Fibroblast of lung (primary cell): Measurements from ENCODE around the gene PKD2L1. TPM values are rescaled to one million over a fixed set of nuclear protein-coding genes. Genes with fewer than 3 reads are reported as not detected.

Experiments
- DNase-seq, 2 donors: peaks; one replicate each; pipeline versions ENCODE4 v3.0.0 to v3.0.0-alpha.2; 2010; ENCODE audit warnings: low read depth in 2 of 2
- H2AFZ ChIP-seq: 2 replicates; pipeline ENCODE4 v1.5.1; 2012; ENCODE audit warnings: low read length, control low read depth, inconsistent platforms
- H3K27ac ChIP-seq: 2 replicates; pipeline ENCODE4 v1.5.1; 2011; ENCODE audit warnings: low read length, control low read depth; ENCODE audit not compliant: insufficient read depth
- H3K27me3 ChIP-seq: 2 replicates; pipeline ENCODE4 v1.5.1; 2011; ENCODE audit warnings: mild to moderate bottlenecking, low read length; ENCODE audit not compliant: control insufficient read depth, insufficient read depth
- H3K36me3 ChIP-seq: 2 replicates; pipeline ENCODE4 v1.5.1; 2011; ENCODE audit warnings: low read length; ENCODE audit not compliant: control insufficient read depth, insufficient read depth
- H3K4me1 ChIP-seq: 2 replicates; pipeline ENCODE4 v1.5.1; 2011; ENCODE audit warnings: low read length; ENCODE audit not compliant: control insufficient read depth, insufficient read depth; ENCODE audit errors: extremely low read depth
- H3K4me2 ChIP-seq: 2 replicates; pipeline ENCODE4 v1.5.1; 2011; ENCODE audit warnings: low read length, control low read depth; ENCODE audit not compliant: insufficient read depth; ENCODE audit errors: extremely low read depth
- H3K4me3 ChIP-seq, 4 experiments: fragments of 200-600 bp in 1 of 4; sonication (generic) in 1 of 4; replicated peaks in 1 of 4; 2 replicates each; pipeline ENCODE4 v1.5.1; 2011 to 2016; ENCODE audit warnings: low read length in 4 of 4, low read depth in 3 of 4, mild to moderate bottlenecking in 3 of 4, control low read depth in 2 of 4, inconsistent platforms in 1 of 4, mixed read lengths in 1 of 4; ENCODE audit not compliant: insufficient read depth in 1 of 4; ENCODE audit errors: control extremely low read depth in 1 of 4
- H3K79me2 ChIP-seq: 2 replicates; pipeline ENCODE4 v1.5.1; 2012; ENCODE audit warnings: mild to moderate bottlenecking, low read length, inconsistent platforms; ENCODE audit not compliant: control insufficient read depth, insufficient read depth
- H3K9ac ChIP-seq: 2 replicates; pipeline ENCODE4 v1.5.1; 2011; ENCODE audit warnings: mild to moderate bottlenecking, low read length, control low read depth; ENCODE audit not compliant: insufficient read depth
- H3K9me3 ChIP-seq: 2 replicates; pipeline ENCODE4 v1.5.1; 2012; ENCODE audit warnings: low read depth, low read length; ENCODE audit not compliant: control insufficient read depth, insufficient read depth
- H4K20me1 ChIP-seq: 2 replicates; pipeline ENCODE4 v1.5.1; 2011; ENCODE audit warnings: low read length; ENCODE audit not compliant: control insufficient read depth, insufficient read depth; ENCODE audit errors: extremely low read depth
- EZH2 ChIP-seq: IDR thresholded peaks from 2 replicates; pipeline ENCODE4 v1.5.1; 2012; ENCODE audit warnings: low read length, control low read depth, mild to moderate bottlenecking; ENCODE audit errors: missing control alignments
- polyA plus RNA-seq, 2 donors: library from polyadenylated mRNA; depleted of rRNA in 1 of 2; stranded (reverse) in 1 of 2; unstranded in 1 of 2; fragments of >200 nt; gene quantifications; 2 replicates each; pipeline ENCODE4 v1.2.1, GENCODE V29; 2011 to 2012; ENCODE audit warnings: missing spikeins in 1 of 2
- total RNA-seq: library from RNA; depleted of rRNA; stranded (reverse); fragments of >200 nt; gene quantifications from 2 replicates; pipeline ENCODE4 v1.2.1, GENCODE V29; 2014
- TF ChIP-seq, protein P1 (sequence below), 2 donors: IDR thresholded peaks in 1 of 2; conservative IDR thresholded peaks in 1 of 2; 1 replicate in 1 of 2; 2 replicates in 1 of 2; pipeline ENCODE4 v1.5.1; 2011 to 2012; ENCODE audit warnings: low read length in 2 of 2, control low read depth in 1 of 2, inconsistent platforms in 1 of 2, low read depth in 1 of 2, mild to moderate bottlenecking in 1 of 2

PKD2L1 gene
- total and polyA plus RNA-seq, 2 donors (not counting 1 experiment from before 2014, with no cell fraction given), result not detected

DNA sequence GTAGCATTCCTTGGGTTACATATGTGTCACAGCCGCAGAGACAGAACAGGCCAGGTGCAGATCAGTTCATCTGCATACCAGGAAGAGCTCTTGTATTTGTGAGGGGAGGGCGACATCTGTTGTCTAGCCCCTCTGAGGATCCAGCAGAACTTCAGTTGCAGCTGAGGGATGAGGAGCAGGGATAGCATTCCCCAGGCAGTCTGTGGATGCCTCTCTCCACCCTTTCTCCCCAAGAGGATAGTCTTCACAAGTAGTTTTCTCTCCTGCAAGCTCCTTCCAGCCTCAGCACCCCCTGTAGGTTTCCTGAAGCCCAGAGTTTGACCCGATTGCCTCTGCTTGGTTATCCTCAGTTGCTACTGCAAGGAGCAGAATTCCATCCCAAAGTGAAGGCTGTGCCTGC lies 19.6 kb upstream of the PKD2L1 start:
- peaks cover 60% of the 10 kb centered on the region for H3K79me2 ChIP-seq
- H3K4me3 ChIP-seq, result peak overlapping the region; percentile 59 to 96 (median 82)
- H4K20me1 ChIP-seq, result peaks cover 4% of the 10 kb centered on the region
- H3K9ac ChIP-seq, result no peak overlapping the region
- no peaks in the 10 kb centered on the region for H3K9me3 ChIP-seq
- H3K4me2 ChIP-seq, result peak overlapping the region; percentile 70
- no peak overlapping the region for H3K27ac ChIP-seq
- TF ChIP-seq, protein P1, sequence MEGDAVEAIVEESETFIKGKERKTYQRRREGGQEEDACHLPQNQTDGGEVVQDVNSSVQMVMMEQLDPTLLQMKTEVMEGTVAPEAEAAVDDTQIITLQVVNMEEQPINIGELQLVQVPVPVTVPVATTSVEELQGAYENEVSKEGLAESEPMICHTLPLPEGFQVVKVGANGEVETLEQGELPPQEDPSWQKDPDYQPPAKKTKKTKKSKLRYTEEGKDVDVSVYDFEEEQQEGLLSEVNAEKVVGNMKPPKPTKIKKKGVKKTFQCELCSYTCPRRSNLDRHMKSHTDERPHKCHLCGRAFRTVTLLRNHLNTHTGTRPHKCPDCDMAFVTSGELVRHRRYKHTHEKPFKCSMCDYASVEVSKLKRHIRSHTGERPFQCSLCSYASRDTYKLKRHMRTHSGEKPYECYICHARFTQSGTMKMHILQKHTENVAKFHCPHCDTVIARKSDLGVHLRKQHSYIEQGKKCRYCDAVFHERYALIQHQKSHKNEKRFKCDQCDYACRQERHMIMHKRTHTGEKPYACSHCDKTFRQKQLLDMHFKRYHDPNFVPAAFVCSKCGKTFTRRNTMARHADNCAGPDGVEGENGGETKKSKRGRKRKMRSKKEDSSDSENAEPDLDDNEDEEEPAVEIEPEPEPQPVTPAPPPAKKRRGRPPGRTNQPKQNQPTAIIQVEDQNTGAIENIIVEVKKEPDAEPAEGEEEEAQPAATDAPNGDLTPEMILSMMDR (conservative IDR thresholded peaks at IDR 0.05 in 1 of 2, IDR thresholded peaks at IDR 0.05 in 1 of 2; ENCODE audit: low read depth in 1 of 2, low read length in 2 of 2), result no peak
- no peak for TF ChIP-seq EZH2
- no peak for DNase-seq
- H3K36me3 ChIP-seq, result peaks cover 29% of the 10 kb centered on the region
- H3K4me1 ChIP-seq, result peaks cover 14% of the 10 kb centered on the region
- no peak overlapping the region for H2AFZ ChIP-seq
- no peaks in the 10 kb centered on the region for H3K27me3 ChIP-seq

- no peak for TF ChIP-seq EZH2
- TF ChIP-seq, protein P1 (conservative IDR thresholded peaks at IDR 0.05 in 1 of 2, IDR thresholded peaks at IDR 0.05 in 1 of 2; ENCODE audit: low read depth in 1 of 2, low read length in 2 of 2), result no peak
- no peak overlapping the region for H2AFZ ChIP-seq
- DNase-seq, result no peak
- peaks cover 14% of the 10 kb centered on the region for H3K4me1 ChIP-seq
- peak overlapping the region; percentile 70 for H3K4me2 ChIP-seq
- H3K27me3 ChIP-seq, result no peaks in the 10 kb centered on the region
- H3K36me3 ChIP-seq, result peaks cover 25% of the 10 kb centered on the region
- H3K9ac ChIP-seq, result no peak overlapping the region
- H3K79me2 ChIP-seq, result peaks cover 58% of the 10 kb centered on the region
- H3K27ac ChIP-seq, result no peak overlapping the region
- H4K20me1 ChIP-seq, result peaks cover 4% of the 10 kb centered on the region
- H3K9me3 ChIP-seq, result no peaks in the 10 kb centered on the region
- peak overlapping the region; percentile 59 to 96 (median 82) for H3K4me3 ChIP-seq
Measured at GRCh38 chr10:100349087-100349486, 19.1 kb upstream of the PKD2L1 start.

GRCh38 chr10:100348389-100348927 lies 18.4 kb upstream of the PKD2L1 start:
- TF ChIP-seq EZH2, result no peak
- TF ChIP-seq, protein P1 (conservative IDR thresholded peaks at IDR 0.05 in 1 of 2, IDR thresholded peaks at IDR 0.05 in 1 of 2; ENCODE audit: low read depth in 1 of 2, low read length in 2 of 2), result no peak
- peak overlapping the region; percentile 59 to 96 (median 82) for H3K4me3 ChIP-seq
- H3K36me3 ChIP-seq, result peaks cover 19% of the 10 kb centered on the region
- no peak for DNase-seq
- peaks cover 4% of the 10 kb centered on the region for H4K20me1 ChIP-seq
- H3K9ac ChIP-seq, result peak overlapping the region; percentile 20
- H3K4me1 ChIP-seq, result peaks cover 14% of the 10 kb centered on the region
- peaks cover 57% of the 10 kb centered on the region for H3K79me2 ChIP-seq
- no peaks in the 10 kb centered on the region for H3K9me3 ChIP-seq
- no peaks in the 10 kb centered on the region for H3K27me3 ChIP-seq
- peak overlapping the region; percentile 70 for H3K4me2 ChIP-seq
- H3K27ac ChIP-seq, result no peak overlapping the region
- H2AFZ ChIP-seq, result no peak overlapping the region
